22Rv1 (cell line): ENCODE results near the gene LBHD1.

Source experiments
- H3K27ac ChIP-seq: fragments of 450-650 bp; 2 replicates; pipeline ENCODE4 v1.5.1; 2017
- ZFX ChIP-seq: fragments of 450-650 bp; IDR thresholded peaks from 2 replicates; pipeline ENCODE4 v1.6.1; 2017; ENCODE audit warnings: antibody characterized with exemption, borderline replicate concordance
- TF ChIP-seq, protein P1 (sequence below): fragments of 450-650 bp; IDR thresholded peaks from 2 replicates; pipeline ENCODE4 v1.5.1; 2017; ENCODE audit warnings: mild to moderate bottlenecking

Gene LBHD1

DNA sequence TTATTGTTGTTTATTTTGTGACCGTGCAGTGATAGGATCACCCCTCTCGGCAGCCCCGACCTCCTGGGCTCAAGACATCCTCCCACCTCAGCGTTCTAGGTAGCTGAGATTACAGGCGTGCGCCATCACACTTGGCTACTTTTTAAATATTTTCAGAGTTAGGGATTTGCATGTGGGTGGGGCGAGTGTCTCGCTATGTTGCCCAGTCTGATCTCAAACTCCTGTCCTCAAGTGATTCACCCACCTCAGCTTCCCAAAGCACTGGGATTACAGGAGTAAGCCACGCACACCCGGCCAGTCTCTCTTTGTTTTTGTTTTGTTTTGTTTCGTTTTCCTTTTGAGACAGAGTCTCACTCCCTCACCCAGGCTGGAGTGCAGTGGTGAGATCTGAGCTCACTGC lies 17.8 kb downstream of the LBHD1 start:
- peak overlapping the region; percentile 94 for H3K27ac ChIP-seq
- TF ChIP-seq, protein P1, sequence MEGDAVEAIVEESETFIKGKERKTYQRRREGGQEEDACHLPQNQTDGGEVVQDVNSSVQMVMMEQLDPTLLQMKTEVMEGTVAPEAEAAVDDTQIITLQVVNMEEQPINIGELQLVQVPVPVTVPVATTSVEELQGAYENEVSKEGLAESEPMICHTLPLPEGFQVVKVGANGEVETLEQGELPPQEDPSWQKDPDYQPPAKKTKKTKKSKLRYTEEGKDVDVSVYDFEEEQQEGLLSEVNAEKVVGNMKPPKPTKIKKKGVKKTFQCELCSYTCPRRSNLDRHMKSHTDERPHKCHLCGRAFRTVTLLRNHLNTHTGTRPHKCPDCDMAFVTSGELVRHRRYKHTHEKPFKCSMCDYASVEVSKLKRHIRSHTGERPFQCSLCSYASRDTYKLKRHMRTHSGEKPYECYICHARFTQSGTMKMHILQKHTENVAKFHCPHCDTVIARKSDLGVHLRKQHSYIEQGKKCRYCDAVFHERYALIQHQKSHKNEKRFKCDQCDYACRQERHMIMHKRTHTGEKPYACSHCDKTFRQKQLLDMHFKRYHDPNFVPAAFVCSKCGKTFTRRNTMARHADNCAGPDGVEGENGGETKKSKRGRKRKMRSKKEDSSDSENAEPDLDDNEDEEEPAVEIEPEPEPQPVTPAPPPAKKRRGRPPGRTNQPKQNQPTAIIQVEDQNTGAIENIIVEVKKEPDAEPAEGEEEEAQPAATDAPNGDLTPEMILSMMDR, result no peak
- TF ChIP-seq ZFX, result no peak

DNA sequence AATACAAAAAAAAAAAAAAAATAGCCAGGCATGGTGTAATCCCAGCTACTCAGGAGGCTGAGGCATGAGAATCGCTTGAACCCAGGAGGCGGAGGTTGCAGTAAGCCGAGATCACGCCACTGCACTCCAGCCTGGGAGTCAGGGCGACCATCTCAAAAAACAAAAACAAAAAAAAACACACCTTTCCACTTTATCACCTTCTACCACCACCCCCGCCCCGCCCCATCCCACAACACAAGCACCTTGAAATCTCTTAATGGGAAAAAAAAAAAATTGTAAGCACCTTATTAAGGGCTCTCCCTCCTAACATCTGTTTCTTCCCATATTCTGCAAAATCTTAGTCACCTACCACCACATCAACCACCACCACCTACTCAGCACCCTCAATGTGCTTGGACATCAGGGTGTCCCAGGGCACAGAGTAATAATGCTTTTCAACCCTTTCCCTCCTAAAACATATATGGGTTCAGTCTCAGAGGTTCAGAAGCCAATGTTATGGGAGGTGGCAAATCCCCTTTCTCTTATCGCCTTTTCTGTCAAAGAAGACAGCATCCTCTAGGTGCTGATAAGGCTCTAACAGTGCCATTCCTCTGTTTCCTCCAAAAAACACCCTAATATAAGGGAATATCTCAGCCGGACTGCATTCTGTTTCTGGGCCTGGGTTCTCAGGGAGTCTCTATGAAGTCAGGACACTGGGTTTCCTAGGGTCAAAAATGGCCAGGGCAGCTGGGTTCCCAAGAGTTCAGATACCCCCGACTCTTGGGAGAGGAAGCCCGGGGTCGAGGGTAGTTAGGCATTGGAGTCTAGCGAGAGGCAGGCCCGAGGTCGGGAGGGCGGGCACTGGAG lies 19.7 kb downstream of the LBHD1 start:
- peak overlapping the region; percentile 94 for H3K27ac ChIP-seq
- no peak for TF ChIP-seq ZFX
- TF ChIP-seq, protein P1, result no peak

GRCh38 chr11:62650283-62650682 lies 21.8 kb downstream of the LBHD1 start:
- 0 out of 2 replicates have a peak overlapping the region, but pooled peaks have one; percentile 18 for H3K27ac ChIP-seq

- TF ChIP-seq, protein P1, result no peak
- no peak for TF ChIP-seq ZFX
- no peak overlapping the region for H3K27ac ChIP-seq
Observed at GRCh38 chr11:62649486-62649885, 22.6 kb downstream of the LBHD1 start.

DNA sequence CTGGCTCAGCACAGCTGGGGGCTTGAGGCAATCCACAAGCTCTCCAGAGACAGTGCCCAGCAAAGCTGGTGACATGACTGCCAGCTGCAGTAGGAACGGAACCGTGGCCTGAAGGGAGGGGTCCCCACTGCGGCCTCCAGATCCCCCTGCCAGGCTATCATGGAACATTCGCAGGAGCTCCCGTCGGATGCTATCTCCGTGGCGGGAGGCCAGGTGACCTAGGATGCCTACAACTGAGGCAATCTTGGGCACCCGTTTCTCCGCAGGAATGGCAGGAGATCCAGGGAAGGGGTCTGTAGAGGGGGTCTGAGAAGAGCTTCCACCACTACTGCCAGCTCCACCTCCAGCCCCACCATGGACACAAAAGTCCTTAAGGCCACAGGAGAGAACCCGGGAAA lies 23.1 kb downstream of the LBHD1 start:
- H3K27ac ChIP-seq, result no peak overlapping the region
- TF ChIP-seq, protein P1, result no peak
- no peak for TF ChIP-seq ZFX

DNA sequence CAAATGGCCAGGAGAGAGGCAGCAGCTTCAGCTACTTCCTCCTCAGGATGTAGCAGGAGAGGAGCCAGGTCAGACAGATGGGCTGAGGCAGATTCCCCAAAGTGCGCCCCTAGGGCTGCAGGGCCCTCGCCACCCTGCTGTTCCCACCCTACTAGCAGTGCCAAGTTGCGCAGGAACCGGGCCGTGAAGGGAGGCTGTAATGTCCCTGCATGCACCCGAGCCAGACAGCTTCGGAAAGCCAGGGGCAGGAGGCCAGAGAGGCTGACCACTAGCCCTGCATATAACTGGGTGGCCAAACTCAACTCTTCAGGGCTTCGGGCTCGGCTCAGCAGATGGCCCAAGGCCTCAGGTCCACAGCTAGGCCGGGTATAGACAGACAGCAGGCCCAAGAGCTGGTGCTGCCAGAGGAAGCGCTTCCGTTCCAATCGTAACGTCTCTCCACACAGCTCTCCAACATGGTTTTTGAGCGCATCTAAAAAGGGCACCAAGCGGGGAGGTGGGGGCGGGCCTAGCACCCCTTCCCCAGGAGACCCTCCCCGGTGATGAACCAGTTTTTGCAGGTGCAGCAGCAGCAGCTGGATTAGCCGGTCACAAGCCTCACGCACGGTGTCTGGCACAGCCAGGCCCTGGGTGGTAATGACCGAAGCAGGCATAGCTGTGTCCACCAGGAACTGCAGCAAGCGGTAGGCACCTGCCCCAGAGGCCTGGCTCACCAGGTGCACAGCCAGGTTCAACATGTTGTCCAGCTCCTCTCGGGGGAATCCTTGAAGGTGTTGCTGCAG lies 23.7 kb downstream of the LBHD1 start:
- H3K27ac ChIP-seq, result peak overlapping the region; percentile 83; the same call in 1 of the 2 replicates
- TF ChIP-seq, protein P1, result no peak
- no peak for TF ChIP-seq ZFX

DNA sequence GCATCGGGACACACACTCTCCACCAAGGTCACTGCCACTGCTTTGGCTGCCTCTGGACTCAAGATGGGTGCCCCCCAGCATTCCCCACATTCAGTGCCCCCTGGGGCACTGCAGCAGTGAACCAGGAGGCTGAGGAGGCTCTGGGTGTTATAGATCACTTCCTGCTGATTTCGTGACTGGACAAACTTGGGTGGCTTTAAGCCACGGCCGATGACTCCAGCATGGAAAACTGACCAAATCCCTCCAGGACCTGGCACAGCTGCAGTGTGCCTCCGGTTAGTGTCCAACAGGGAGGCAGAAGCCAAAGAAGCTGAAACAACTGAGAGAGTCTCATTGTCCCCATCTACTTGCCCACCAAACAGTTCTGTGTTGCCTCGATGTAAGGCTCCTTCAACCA lies 24.5 kb downstream of the LBHD1 start:
- peak overlapping the region; percentile 83 for H3K27ac ChIP-seq
- TF ChIP-seq, protein P1, result no peak
- TF ChIP-seq ZFX, result no peak
